Endodermal cell (in vitro differentiated cells): ENCODE measurements around the gene C10orf67. TPM values are rescaled to one million over a fixed set of nuclear protein-coding genes. Genes with fewer than 3 reads are reported as not detected.

Experiments used
- DNase-seq: peaks from one replicate; pipeline ENCODE4 v3.0.0-alpha.2; 2017
- H3K27ac ChIP-seq: 2 replicates; pipeline ENCODE4 v1.5.1; 2013; ENCODE audit warnings: mild to moderate bottlenecking, low read depth, low read length, moderate library complexity
- H3K27me3 ChIP-seq: 2 replicates; pipeline ENCODE4 v1.6.1; 2013; ENCODE audit warnings: mild to moderate bottlenecking, low read length, moderate library complexity; ENCODE audit not compliant: insufficient read depth, control insufficient read depth, poor library complexity, severe bottlenecking
- H3K36me3 ChIP-seq: 2 replicates; pipeline ENCODE4 v1.7.0; 2013; ENCODE audit warnings: mild to moderate bottlenecking, low read length, moderate library complexity; ENCODE audit not compliant: control insufficient read depth, insufficient read depth
- H3K4me1 ChIP-seq: one replicate; pipeline ENCODE4 v1.7.0; 2013; ENCODE audit warnings: low read length; ENCODE audit not compliant: control insufficient read depth, insufficient read depth
- H3K4me3 ChIP-seq: 2 replicates; pipeline ENCODE4 v1.5.1; 2013; ENCODE audit warnings: mild to moderate bottlenecking, low read length, moderate library complexity
- H3K9ac ChIP-seq: 2 replicates; pipeline ENCODE4 v1.6.1; 2013; ENCODE audit warnings: mild to moderate bottlenecking, low read length, moderate library complexity; ENCODE audit not compliant: poor library complexity, severe bottlenecking; ENCODE audit errors: extremely low read depth
- H3K9me3 ChIP-seq: 2 replicates; pipeline ENCODE4 v1.6.1; 2013; ENCODE audit warnings: mild to moderate bottlenecking, low read length, moderate library complexity; ENCODE audit not compliant: control insufficient read depth
- H3K27ac Mint-ChIP-seq: 2 replicates; pipeline ENCODE4 v1.8.0; 2020; ENCODE audit warnings: mixed read lengths
- H3K27me3 Mint-ChIP-seq: 2 replicates; pipeline ENCODE4 v1.8.0; 2021; ENCODE audit warnings: mild to moderate bottlenecking, mixed read lengths; ENCODE audit not compliant: insufficient read depth
- H3K36me3 Mint-ChIP-seq: 2 replicates; pipeline ENCODE4 v1.8.0; 2020; ENCODE audit warnings: low read depth, mixed read lengths
- H3K4me1 Mint-ChIP-seq: 2 replicates; pipeline ENCODE4 v1.8.0; 2020; ENCODE audit warnings: mixed read lengths
- H3K4me3 Mint-ChIP-seq: 2 replicates; pipeline ENCODE4 v1.8.0; 2020; ENCODE audit warnings: mild to moderate bottlenecking, moderate library complexity, mixed read lengths
- H3K9me3 Mint-ChIP-seq: 2 replicates; pipeline ENCODE4 v1.8.0; 2020; ENCODE audit warnings: mild to moderate bottlenecking, mixed read lengths
- WGBS, 2 experiments: methylation state at CpG; one replicate each; pipeline versions ENCODE4 v1.1.5 to v1.1.7; 2013; ENCODE audit warnings: missing lambda C conversion rate in 2 of 2, mixed read lengths in 1 of 2; ENCODE audit not compliant: insufficient coverage in 1 of 2, insufficient read length in 1 of 2; 5-methylcytosine and 5-hydroxymethylcytosine counted together
- total RNA-seq, 2 donors: library from RNA; stranded (reverse); fragmentation: NEBNext Ultra II Directional in 1 of 2; extraction: Animal tissue kit (Norgen Biotek cat#: 25700) in 1 of 2; gene quantifications; 2 replicates in 1 of 2; 3 replicates in 1 of 2; pipeline ENCODE4 v1.2.1, GENCODE V29; 2021
- TF ChIP-seq, protein P1 (sequence below): fragments of 200-600 bp; sonication (generic); conservative IDR thresholded peaks from 2 replicates; pipeline ENCODE4 v1.5.0; 2021; ENCODE audit warnings: antibody characterized with exemption, mild to moderate bottlenecking

C10orf67 gene
- total RNA-seq, 2 donors from 2014 or later: not detected

- H3K4me3 ChIP-seq: no peak overlapping the region
- WGBS, 2 experiments: 83 to 88% methylated on average over 1 of the region's 1 CpG
These were observed 20.2 kb downstream of the C10orf67 start for GRCh38 chr10:23324351-23324750.

GRCh38 chr10:23322082-23322481 is 22.5 kb downstream of the C10orf67 start:
- no peaks in the 10 kb centered on the region for H3K27me3 Mint-ChIP-seq
- no peak overlapping the region for H3K4me3 Mint-ChIP-seq

More at GRCh38 chr10:23324351-23324750, 20.2 kb downstream of the C10orf67 start:
- Histone ChIP-seq H3K27ac (no peak overlapping the region), H3K9ac (no peak overlapping the region), H3K4me1 (no peaks in the 10 kb centered on the region), H3K27me3 (no peaks in the 10 kb centered on the region), H3K9me3 (no peaks in the 10 kb centered on the region), H3K36me3 (no peaks in the 10 kb centered on the region)
- Mint-ChIP-seq H3K9me3 (no peaks in the 10 kb centered on the region), H3K4me3 (no peak overlapping the region), H3K4me1 (no peaks in the 10 kb centered on the region), H3K27ac (no peak overlapping the region), H3K36me3 (no peaks in the 10 kb centered on the region), H3K27me3 (no peaks in the 10 kb centered on the region)
- no peak for DNase-seq
- TF ChIP-seq, protein P1, sequence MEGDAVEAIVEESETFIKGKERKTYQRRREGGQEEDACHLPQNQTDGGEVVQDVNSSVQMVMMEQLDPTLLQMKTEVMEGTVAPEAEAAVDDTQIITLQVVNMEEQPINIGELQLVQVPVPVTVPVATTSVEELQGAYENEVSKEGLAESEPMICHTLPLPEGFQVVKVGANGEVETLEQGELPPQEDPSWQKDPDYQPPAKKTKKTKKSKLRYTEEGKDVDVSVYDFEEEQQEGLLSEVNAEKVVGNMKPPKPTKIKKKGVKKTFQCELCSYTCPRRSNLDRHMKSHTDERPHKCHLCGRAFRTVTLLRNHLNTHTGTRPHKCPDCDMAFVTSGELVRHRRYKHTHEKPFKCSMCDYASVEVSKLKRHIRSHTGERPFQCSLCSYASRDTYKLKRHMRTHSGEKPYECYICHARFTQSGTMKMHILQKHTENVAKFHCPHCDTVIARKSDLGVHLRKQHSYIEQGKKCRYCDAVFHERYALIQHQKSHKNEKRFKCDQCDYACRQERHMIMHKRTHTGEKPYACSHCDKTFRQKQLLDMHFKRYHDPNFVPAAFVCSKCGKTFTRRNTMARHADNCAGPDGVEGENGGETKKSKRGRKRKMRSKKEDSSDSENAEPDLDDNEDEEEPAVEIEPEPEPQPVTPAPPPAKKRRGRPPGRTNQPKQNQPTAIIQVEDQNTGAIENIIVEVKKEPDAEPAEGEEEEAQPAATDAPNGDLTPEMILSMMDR: no peak

GRCh38 chr10:23319835-23320234 is 24.8 kb downstream of the C10orf67 start:
- Mint-ChIP-seq H3K9me3 (no peaks in the 10 kb centered on the region), H3K4me1 (no peaks in the 10 kb centered on the region), H3K36me3 (no peaks in the 10 kb centered on the region), H3K27me3 (no peaks in the 10 kb centered on the region), H3K4me3 (no peak overlapping the region), H3K27ac (no peak overlapping the region)
- Histone ChIP-seq H3K4me1 (no peaks in the 10 kb centered on the region), H3K36me3 (no peaks in the 10 kb centered on the region), H3K4me3 (no peak overlapping the region), H3K9ac (no peak overlapping the region), H3K27me3 (no peaks in the 10 kb centered on the region), H3K9me3 (no peaks in the 10 kb centered on the region), H3K27ac (no peak overlapping the region)
- TF ChIP-seq, protein P1: no peak
- DNase-seq: no peak
- 91 to 93% methylated on average over 3 to 4 of the region's 4 CpGs for WGBS, 2 experiments

More at GRCh38 chr10:23322082-23322481, 22.5 kb downstream of the C10orf67 start:
- WGBS, 2 experiments: 70 to 79% methylated on average over 1 of the region's 1 CpG
- Histone ChIP-seq H3K9ac (no peak overlapping the region), H3K4me3 (no peak overlapping the region), H3K4me1 (no peaks in the 10 kb centered on the region), H3K27me3 (no peaks in the 10 kb centered on the region), H3K27ac (no peak overlapping the region), H3K36me3 (no peaks in the 10 kb centered on the region), H3K9me3 (no peaks in the 10 kb centered on the region)
- no peaks in the 10 kb centered on the region for H3K9me3 Mint-ChIP-seq
- no peaks in the 10 kb centered on the region for H3K4me1 Mint-ChIP-seq
- no peak for DNase-seq
- no peaks in the 10 kb centered on the region for H3K36me3 Mint-ChIP-seq
- no peak overlapping the region for H3K27ac Mint-ChIP-seq
- TF ChIP-seq, protein P1: no peak
